ENCODE data around the gene TIMM13.

DNA sequence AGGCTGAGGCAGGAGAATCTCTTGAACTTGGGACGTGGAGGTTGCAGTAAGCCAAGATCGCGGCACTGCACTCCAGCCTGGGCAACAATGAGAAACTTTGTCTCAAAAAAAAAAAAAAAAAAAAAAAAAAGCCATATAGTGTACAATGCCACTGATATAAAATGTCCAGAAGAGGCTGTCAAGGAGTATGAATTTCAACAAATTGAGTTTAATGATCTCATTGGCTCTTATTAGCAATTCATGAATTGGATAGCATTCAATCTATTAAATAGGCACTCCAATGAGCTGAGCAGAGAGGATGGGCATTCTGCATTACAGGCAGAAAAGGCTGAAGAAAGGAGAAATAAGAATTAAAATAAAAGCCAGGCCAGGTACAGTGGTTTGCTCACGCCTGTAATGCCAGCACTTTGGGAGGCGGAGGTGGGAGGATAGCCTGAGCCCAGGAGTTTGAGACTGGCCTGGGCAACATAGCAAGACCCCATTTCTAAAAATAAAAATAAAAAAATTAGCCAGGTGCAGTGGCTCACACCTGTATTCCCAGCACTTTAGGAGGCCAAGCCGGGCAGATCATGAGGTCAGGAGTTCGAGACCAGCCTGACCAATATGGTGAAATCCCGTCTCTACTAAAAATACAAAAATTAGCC is 30.1 kb upstream of the TIMM13 start:
- TF ChIP-seq, protein P1, sequence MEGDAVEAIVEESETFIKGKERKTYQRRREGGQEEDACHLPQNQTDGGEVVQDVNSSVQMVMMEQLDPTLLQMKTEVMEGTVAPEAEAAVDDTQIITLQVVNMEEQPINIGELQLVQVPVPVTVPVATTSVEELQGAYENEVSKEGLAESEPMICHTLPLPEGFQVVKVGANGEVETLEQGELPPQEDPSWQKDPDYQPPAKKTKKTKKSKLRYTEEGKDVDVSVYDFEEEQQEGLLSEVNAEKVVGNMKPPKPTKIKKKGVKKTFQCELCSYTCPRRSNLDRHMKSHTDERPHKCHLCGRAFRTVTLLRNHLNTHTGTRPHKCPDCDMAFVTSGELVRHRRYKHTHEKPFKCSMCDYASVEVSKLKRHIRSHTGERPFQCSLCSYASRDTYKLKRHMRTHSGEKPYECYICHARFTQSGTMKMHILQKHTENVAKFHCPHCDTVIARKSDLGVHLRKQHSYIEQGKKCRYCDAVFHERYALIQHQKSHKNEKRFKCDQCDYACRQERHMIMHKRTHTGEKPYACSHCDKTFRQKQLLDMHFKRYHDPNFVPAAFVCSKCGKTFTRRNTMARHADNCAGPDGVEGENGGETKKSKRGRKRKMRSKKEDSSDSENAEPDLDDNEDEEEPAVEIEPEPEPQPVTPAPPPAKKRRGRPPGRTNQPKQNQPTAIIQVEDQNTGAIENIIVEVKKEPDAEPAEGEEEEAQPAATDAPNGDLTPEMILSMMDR (IDR thresholded peaks at IDR 0.05), result no peak
- TF ChIP-seq POLR2A (IDR thresholded peaks at IDR 0.05), result no peak

Measured in lower leg skin (tissue), 3 donors.